H9 (cell line): ENCODE data around the gene CLMN. TPM values are rescaled to one million over a fixed set of nuclear protein-coding genes. Genes with fewer than 3 reads are reported as not detected.

Experiments used
- DNase-seq: peaks from one replicate; pipeline ENCODE4 v3.0.0-alpha.2; 2017
- H2AFZ ChIP-seq: one replicate; pipeline ENCODE4 v1.6.1; 2013; ENCODE audit warnings: mild to moderate bottlenecking, low read length, control low read depth, moderate library complexity
- H2AK5ac ChIP-seq: 2 replicates; pipeline ENCODE4 v1.6.1; 2013; ENCODE audit warnings: low read length, control low read depth, mixed read lengths; ENCODE audit not compliant: insufficient read length
- H2BK120ac ChIP-seq: one replicate; pipeline ENCODE4 v1.6.1; 2013; ENCODE audit warnings: low read depth, mild to moderate bottlenecking, low read length, control low read depth, inconsistent platforms; ENCODE audit not compliant: poor library complexity, severe bottlenecking
- H2BK12ac ChIP-seq: 2 replicates; pipeline ENCODE4 v1.6.1; 2013; ENCODE audit warnings: low read length, control low read depth, mixed read lengths, low read depth; ENCODE audit not compliant: insufficient read length
- H2BK15ac ChIP-seq: 2 replicates; pipeline ENCODE4 v1.6.1; 2013; ENCODE audit warnings: low read depth, low read length, control low read depth
- H2BK20ac ChIP-seq: one replicate; pipeline ENCODE4 v1.6.1; 2013; ENCODE audit warnings: low read depth, mild to moderate bottlenecking, low read length, control low read depth, inconsistent platforms; ENCODE audit not compliant: poor library complexity, severe bottlenecking
- H2BK5ac ChIP-seq: 2 replicates; pipeline ENCODE4 v1.6.1; 2013; ENCODE audit warnings: low read length, control low read depth, mixed read lengths; ENCODE audit not compliant: insufficient read length
- H3K14ac ChIP-seq: 2 replicates; pipeline ENCODE4 v1.6.1; 2013; ENCODE audit warnings: low read length, control low read depth; ENCODE audit not compliant: insufficient read depth
- H3K18ac ChIP-seq: 2 replicates; pipeline ENCODE4 v1.6.1; 2013; ENCODE audit warnings: low read depth, mild to moderate bottlenecking, mixed read lengths, low read length, control low read depth; ENCODE audit not compliant: insufficient read length
- H3K23ac ChIP-seq: 2 replicates; pipeline ENCODE4 v1.6.1; 2013; ENCODE audit warnings: low read length, control low read depth, mixed read lengths, low read depth; ENCODE audit not compliant: insufficient read length
- H3K23me2 ChIP-seq: 2 replicates; pipeline ENCODE4 v1.6.1; 2013; ENCODE audit warnings: low read depth, mild to moderate bottlenecking, mixed read lengths, low read length, control low read depth; ENCODE audit not compliant: insufficient read length, poor library complexity, severe bottlenecking
- H3K27ac ChIP-seq: 2 replicates; pipeline ENCODE4 v1.5.1; 2013; ENCODE audit warnings: low read length, control low read depth, mixed read lengths, low read depth; ENCODE audit not compliant: insufficient read length
- H3K27me3 ChIP-seq: 2 replicates; pipeline ENCODE4 v1.6.1; 2013; ENCODE audit warnings: low read length, control low read depth, inconsistent platforms; ENCODE audit not compliant: insufficient read depth
- H3K4ac ChIP-seq: 2 replicates; pipeline ENCODE4 v1.6.1; 2013; ENCODE audit warnings: low read depth, mild to moderate bottlenecking, control low read depth, inconsistent platforms, low read length, moderate library complexity
- H3K4me1 ChIP-seq: 2 replicates; pipeline ENCODE4 v1.6.1; 2013; ENCODE audit warnings: low read length, control low read depth, inconsistent platforms; ENCODE audit not compliant: insufficient read depth
- H3K4me2 ChIP-seq: 2 replicates; pipeline ENCODE4 v1.6.1; 2013; ENCODE audit warnings: low read length, control low read depth, mixed read lengths; ENCODE audit not compliant: insufficient read length, insufficient read depth
- H3K56ac ChIP-seq: 2 replicates; pipeline ENCODE4 v1.6.1; 2013; ENCODE audit warnings: low read depth, mild to moderate bottlenecking, mixed read lengths, low read length, control low read depth; ENCODE audit not compliant: insufficient read length
- H3K79me1 ChIP-seq: 2 replicates; pipeline ENCODE4 v1.6.1; 2013; ENCODE audit warnings: low read depth, mild to moderate bottlenecking, moderate library complexity, low read length, control low read depth, inconsistent platforms; ENCODE audit not compliant: insufficient read depth, poor library complexity, severe bottlenecking
- H3K79me2 ChIP-seq: 2 replicates; pipeline ENCODE4 v1.6.1; 2013; ENCODE audit warnings: low read length, control low read depth, inconsistent platforms; ENCODE audit not compliant: insufficient read depth
- H3K9ac ChIP-seq: 2 replicates; pipeline ENCODE4 v1.6.1; 2013; ENCODE audit warnings: low read length, control low read depth, mixed read lengths; ENCODE audit not compliant: insufficient read length; ENCODE audit errors: extremely low read depth
- H3K9me3 ChIP-seq: one replicate; pipeline ENCODE4 v1.6.1; 2013; ENCODE audit warnings: low read depth, low read length, inconsistent platforms; ENCODE audit not compliant: control insufficient read depth
- H3T11ph ChIP-seq: one replicate; pipeline ENCODE4 v1.6.1; 2013; ENCODE audit warnings: mild to moderate bottlenecking, low read length, control low read depth, inconsistent platforms
- H4K20me1 ChIP-seq: one replicate; pipeline ENCODE4 v1.6.1; 2013; ENCODE audit not compliant: control insufficient read depth, insufficient read length, insufficient read depth
- H4K5ac ChIP-seq: 2 replicates; pipeline ENCODE4 v1.6.1; 2013; ENCODE audit warnings: low read depth, mild to moderate bottlenecking, mixed read lengths, low read length, control low read depth; ENCODE audit not compliant: insufficient read length
- H4K8ac ChIP-seq: replicated peaks from 2 replicates; pipeline ENCODE4 v1.6.1; 2013; ENCODE audit warnings: low read length, control low read depth, mixed read lengths, low read depth; ENCODE audit not compliant: insufficient read length
- H4K91ac ChIP-seq: 2 replicates; pipeline ENCODE4 v1.6.1; 2013; ENCODE audit warnings: low read depth, mild to moderate bottlenecking, moderate library complexity, mixed read lengths, low read length, control low read depth; ENCODE audit not compliant: insufficient read length
- H3K27ac Mint-ChIP-seq, 3 experiments: 2 replicates in 2 of 3; 3 replicates in 1 of 3; pipeline ENCODE4 v1.8.0; 2020 to 2021; ENCODE audit warnings: mixed read lengths in 3 of 3, mild to moderate bottlenecking in 1 of 3, moderate library complexity in 1 of 3
- H3K27me3 Mint-ChIP-seq: 2 replicates; pipeline ENCODE4 v1.8.0; 2021; ENCODE audit warnings: low read depth, mild to moderate bottlenecking, moderate library complexity, mixed read lengths
- H3K36me3 Mint-ChIP-seq, 3 experiments: 2 replicates in 2 of 3; 3 replicates in 1 of 3; pipeline ENCODE4 v1.8.0; 2020 to 2021; ENCODE audit warnings: low read depth in 3 of 3, mixed read lengths in 3 of 3; ENCODE audit not compliant: insufficient read depth in 1 of 3
- H3K4me1 Mint-ChIP-seq, 2 experiments: 2 replicates each; pipeline ENCODE4 v1.8.0; 2020; ENCODE audit warnings: mixed read lengths in 2 of 2
- H3K4me3 Mint-ChIP-seq, 2 experiments: 2 replicates in 1 of 2; 3 replicates in 1 of 2; pipeline ENCODE4 v1.8.0; 2020 to 2021; ENCODE audit warnings: mild to moderate bottlenecking in 2 of 2, mixed read lengths in 2 of 2, moderate library complexity in 1 of 2
- H3K9me3 Mint-ChIP-seq, 2 experiments: 2 replicates in 1 of 2; 3 replicates in 1 of 2; pipeline ENCODE4 v1.8.0; 2020; ENCODE audit warnings: mild to moderate bottlenecking in 2 of 2, mixed read lengths in 2 of 2, moderate library complexity in 1 of 2
- CTCF ChIP-seq: fragments of 200-600 bp; sonication (generic); conservative IDR thresholded peaks from 3 replicates; pipeline ENCODE4 v1.8.0; 2021; ENCODE audit warnings: antibody characterized with exemption, mild to moderate bottlenecking
- WGBS: extraction: QIAGEN DNeasy Blood & Tissue Kit; methylation state at CpG from one replicate; pipeline ENCODE4 v1.1.7; 2013; ENCODE audit warnings: missing lambda C conversion rate, low lambda C conversion rate, mixed read lengths; ENCODE audit not compliant: insufficient read length; ENCODE audit errors: extremely low coverage; 5-methylcytosine and 5-hydroxymethylcytosine counted together
- total RNA-seq: library from RNA; stranded (reverse); gene quantifications from 2 replicates; pipeline ENCODE4 v1.2.1, GENCODE V29; 2021

The CLMN gene
- total RNA-seq, 1 experiment from 2014 or later: 7.6 TPM

DNA sequence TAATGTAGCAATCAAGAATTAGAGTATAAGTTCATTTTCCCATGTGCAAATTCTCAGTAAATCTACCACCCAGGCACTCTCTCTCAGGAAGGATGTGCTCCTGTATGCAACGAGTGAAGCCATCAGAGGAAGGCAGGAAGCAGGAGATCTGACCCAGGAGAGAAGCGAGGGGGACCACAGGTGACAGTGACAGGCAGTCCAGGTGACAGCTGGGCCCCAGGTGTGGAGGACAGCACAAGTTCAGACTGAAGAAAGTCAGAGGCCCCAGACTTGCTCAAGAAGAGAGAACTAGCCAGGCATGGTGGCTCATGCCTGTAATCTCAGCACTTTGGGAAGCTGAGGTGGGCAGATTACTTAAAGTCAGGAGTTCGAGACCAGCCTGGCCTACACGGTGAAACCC, 13.8 kb downstream of the CLMN start:
- Histone ChIP-seq H3K4ac (no peak overlapping the region), H4K5ac (no peak overlapping the region), H3K23me2 (no peaks in the 10 kb centered on the region), H2AK5ac (no peak overlapping the region), H3K56ac (no peak overlapping the region), H3K14ac (no peak overlapping the region), H2BK5ac (no peak overlapping the region), H3K27ac (no peak overlapping the region), H3K79me1 (no peaks in the 10 kb centered on the region), H3K9ac (no peak overlapping the region), H3K18ac (no peak overlapping the region), H3K79me2 (no peaks in the 10 kb centered on the region), H4K91ac (no peak overlapping the region), H2BK120ac (no peak overlapping the region), H3K9me3 (no peaks in the 10 kb centered on the region), H3K27me3 (no peaks in the 10 kb centered on the region), H3T11ph (no peak overlapping the region), H3K4me1 (no peaks in the 10 kb centered on the region), H2BK15ac (no peak overlapping the region), H3K4me2 (no peak overlapping the region), H2BK20ac (no peak overlapping the region), H4K20me1 (peaks cover 2% of the 10 kb centered on the region), H2BK12ac (no peak overlapping the region), H2AFZ (no peak overlapping the region), H3K23ac (no peak overlapping the region), H4K8ac (no peak overlapping the region)
- no peak for TF ChIP-seq CTCF
- Mint-ChIP-seq H3K36me3 (peaks cover 0 to 2% (median 0%) of the 10 kb centered on the region in 3 experiments; a peak in 2 of 7 replicates), H3K4me3 (no peak overlapping the region), H3K9me3 (peaks cover 0 to 4% of the 10 kb centered on the region in 2 experiments; a peak in 2 of 5 replicates), H3K27me3 (peaks cover 4% of the 10 kb centered on the region), H3K4me1 (peaks cover 13 to 23% of the 10 kb centered on the region in 2 experiments), H3K27ac (no peak overlapping the region)
- no peak for DNase-seq
- WGBS: no CpG with 5 or more reads among the region's 4 CpGs
